ENCODE data around the gene OR2L3. TPM values are rescaled to one million over a fixed set of nuclear protein-coding genes. Genes with fewer than 3 reads are reported as not detected.

Gene OR2L3
- not detected in 2 replicates for total RNA-seq (2014; rRNA removed; shearing (Covaris generic))

GRCh38 chr1:248046536-248046935 lies at the start of gene OR2L3:
Gene OR2L3, plus strand, starts transcription at chr1:248046836. Its CDS starts 13,846 bp downstream, at chr1:248060682.

GRCh38 chr1:248013229-248013710 lies 33.4 kb upstream of the OR2L3 start, which contains the start of gene OR2L5:
Gene OR2L5, plus strand, starts transcription at chr1:248013660. Its CDS starts 8,288 bp downstream, at chr1:248021948.

GRCh38 chr1:248029770-248030169 lies 16.9 kb upstream of the OR2L3 start, which contains the start of gene OR2L2:
Gene OR2L2, plus strand, starts transcription at chr1:248030070. Its CDS starts 8,198 bp downstream, at chr1:248038268.

GRCh38 chr1:248094884-248095283 lies 48.2 kb downstream of the OR2L3 start, which contains the start of gene OR2L13:
Gene OR2L13, plus strand, starts transcription at chr1:248095184. Its CDS starts 4,192 bp downstream, at chr1:248099376.

Small RNA genes lying within 50 kb of the gene (small RNA-seq; reads per million reads assigned to genes)
- gene RF00019, result not detected

Other genes starting within 250 kb of the OR2L3 start
- gene OR14A16, start 222.7 kb upstream of the OR2L3 start, total RNA-seq (2014; rRNA removed; shearing (Covaris generic)), result not detected in 2 replicates
- not detected in 2 replicates for gene OR11L1, start 204.9 kb upstream of the OR2L3 start, total RNA-seq (2014; rRNA removed; shearing (Covaris generic))
- 12.9 and 13.2 TPM in 2 replicates for gene TRIM58, start 189.6 kb upstream of the OR2L3 start, total RNA-seq (2014; rRNA removed; shearing (Covaris generic))
- 0.45 and 2.8 TPM in 2 replicates for gene OR2W3, start 151.2 kb upstream of the OR2L3 start, total RNA-seq (2014; rRNA removed; shearing (Covaris generic))
- gene OR2T8, start 126.6 kb upstream of the OR2L3 start, total RNA-seq (2014; rRNA removed; shearing (Covaris generic)), result 0.32 TPM in 1 of 2 replicates, not detected in the other
- gene OR2AJ1, start 121.9 kb upstream of the OR2L3 start, total RNA-seq (2014; rRNA removed; shearing (Covaris generic)), result not detected in 2 replicates
- not detected in 2 replicates for gene OR2L8, start 98.0 kb upstream of the OR2L3 start, total RNA-seq (2014; rRNA removed; shearing (Covaris generic))
- not detected in 2 replicates for gene OR2AK2, start 81.6 kb upstream of the OR2L3 start, total RNA-seq (2014; rRNA removed; shearing (Covaris generic))
- gene OR2L5, start 33.2 kb upstream of the OR2L3 start, total RNA-seq (2014; rRNA removed; shearing (Covaris generic)), result 0.08 TPM in 1 of 2 replicates, not detected in the other
- gene OR2L2, start 16.8 kb upstream of the OR2L3 start, total RNA-seq (2014; rRNA removed; shearing (Covaris generic)), result 0.04 and 0.29 TPM in 2 replicates
- not detected in 2 replicates for gene OR2L13, start 48.3 kb downstream of the OR2L3 start, total RNA-seq (2014; rRNA removed; shearing (Covaris generic))
- gene OR2M5, start 98.3 kb downstream of the OR2L3 start, total RNA-seq (2014; rRNA removed; shearing (Covaris generic)), result not detected in 2 replicates
- gene OR2M2, start 128.0 kb downstream of the OR2L3 start, total RNA-seq (2014; rRNA removed; shearing (Covaris generic)), result not detected in 2 replicates
- under 0.01 TPM in 1 of 2 replicates, not detected in the other for gene OR2M3, start 150.4 kb downstream of the OR2L3 start, total RNA-seq (2014; rRNA removed; shearing (Covaris generic))
- gene OR2M4, start 184.6 kb downstream of the OR2L3 start, total RNA-seq (2014; rRNA removed; shearing (Covaris generic)), result 0.08 TPM in 1 of 2 replicates, not detected in the other
- gene OR2T33, start 231.1 kb downstream of the OR2L3 start, total RNA-seq (2014; rRNA removed; shearing (Covaris generic)), result 0.32 and 0.91 TPM in 2 replicates